HG03045 (cell line): ENCODE measurements around the gene CHAF1A.

ENCODE experiments used
- ATAC-seq: cut with Tn5 transposase; IDR thresholded peaks from one replicate; pipeline ENCODE4 v1.9.1; 2021; ENCODE audit warnings: mild to moderate bottlenecking, moderate library complexity; ENCODE audit not compliant: unreplicated experiment

The CHAF1A gene

DNA sequence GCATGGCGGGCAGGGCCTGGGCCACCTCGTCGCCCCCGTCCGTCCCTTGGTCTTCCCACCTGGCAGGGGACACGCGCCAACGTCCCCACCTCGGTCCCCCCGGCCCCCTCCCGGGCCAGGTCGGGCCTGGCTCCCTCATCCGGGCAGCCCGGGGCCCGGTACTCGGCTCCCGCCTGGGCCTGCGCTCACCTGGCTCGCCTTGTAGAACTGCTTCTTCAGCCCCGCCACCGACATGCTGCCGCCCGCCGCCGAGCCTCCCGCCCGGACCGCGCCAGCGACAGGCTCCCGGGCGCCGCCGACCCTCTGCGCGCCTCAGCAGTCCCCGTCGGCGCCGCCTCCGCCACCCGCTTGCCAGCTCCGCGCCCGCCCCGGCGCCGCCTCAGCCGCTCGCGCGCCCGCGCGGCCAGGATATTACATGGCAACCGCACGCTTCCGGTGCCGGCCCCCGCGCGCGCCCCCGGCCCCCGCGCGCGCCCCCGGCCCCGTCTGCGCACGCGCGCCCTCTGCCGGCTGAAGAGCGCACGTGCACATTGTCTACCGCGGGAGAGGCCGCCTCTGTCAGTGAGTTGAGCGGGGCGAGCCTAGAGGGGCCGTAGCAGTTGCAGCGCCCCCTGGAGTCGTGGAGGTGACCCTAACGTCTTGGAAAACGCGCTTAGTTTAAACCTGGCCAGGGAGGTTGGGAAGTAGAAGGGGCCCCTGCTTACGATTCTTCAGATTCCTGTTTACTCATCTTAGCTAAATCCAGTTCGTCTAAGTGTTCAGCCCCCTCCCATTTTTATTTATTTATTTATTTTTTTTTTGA is 2.1 kb upstream of the CHAF1A start, which contains the start of gene SH3GL1:
Gene SH3GL1 (minus strand): TSS at position 413 of the 802 bp plus-strand sequence. CDS start 179 bp downstream, at position 234.
- ATAC-seq = peak; percentile 59

DNA sequence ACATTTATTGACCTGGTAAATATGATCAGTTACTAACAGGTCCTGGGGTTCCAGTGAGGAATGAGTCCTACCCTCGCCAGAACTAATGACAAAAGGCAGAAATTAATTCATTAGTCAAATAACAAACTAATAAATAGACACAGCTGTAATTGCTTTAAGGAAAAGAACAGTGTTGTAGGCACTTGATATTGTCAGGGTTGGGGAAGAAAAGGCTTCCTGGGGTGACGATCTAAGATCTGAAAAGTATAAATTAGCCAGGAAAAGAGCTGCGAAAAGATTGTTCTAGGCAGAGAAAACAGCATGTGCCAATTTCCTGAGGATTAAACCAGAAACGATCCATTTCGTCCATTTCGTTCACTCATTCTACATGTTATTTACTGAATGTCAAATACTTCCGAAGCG is 670 bp upstream of the CHAF1A start:
- no peak for ATAC-seq

DNA sequence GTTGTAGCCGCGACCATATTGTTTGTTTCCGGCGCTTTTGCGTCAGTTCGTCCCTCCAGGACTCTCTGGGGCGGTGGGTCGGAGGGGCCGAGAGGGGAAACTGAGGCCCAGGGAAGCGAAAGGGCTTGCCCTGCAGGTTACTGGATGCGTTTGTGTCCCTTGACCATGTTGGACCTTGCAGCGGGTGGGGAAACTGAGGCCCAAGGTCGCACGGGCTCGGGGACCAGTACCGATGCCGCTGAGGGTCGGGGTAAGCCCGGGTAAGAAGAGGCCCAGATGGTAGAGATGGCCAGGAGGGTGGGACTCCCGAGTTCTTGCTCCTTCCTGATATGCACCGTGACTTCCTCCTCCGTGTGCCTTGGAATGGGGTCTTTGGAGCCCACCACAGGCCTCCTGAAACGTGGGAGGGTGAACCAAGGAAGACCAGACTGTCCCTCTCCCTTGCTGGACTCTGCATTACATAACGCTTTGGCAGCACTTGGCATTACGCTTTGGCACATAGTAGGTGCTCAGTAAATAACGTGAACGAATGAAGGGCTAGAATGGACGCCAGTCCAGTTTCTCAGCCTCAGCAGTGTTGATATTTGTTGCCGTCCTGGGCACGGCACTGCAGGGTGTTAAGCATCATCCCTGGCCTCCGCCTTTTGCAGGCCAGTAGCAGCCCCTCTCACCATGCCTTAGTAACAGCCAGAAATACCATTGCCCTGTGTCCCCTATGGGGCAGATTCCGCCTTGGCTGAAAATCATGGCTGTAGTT is 743 bp downstream of the CHAF1A start:
- ATAC-seq = no peak

DNA sequence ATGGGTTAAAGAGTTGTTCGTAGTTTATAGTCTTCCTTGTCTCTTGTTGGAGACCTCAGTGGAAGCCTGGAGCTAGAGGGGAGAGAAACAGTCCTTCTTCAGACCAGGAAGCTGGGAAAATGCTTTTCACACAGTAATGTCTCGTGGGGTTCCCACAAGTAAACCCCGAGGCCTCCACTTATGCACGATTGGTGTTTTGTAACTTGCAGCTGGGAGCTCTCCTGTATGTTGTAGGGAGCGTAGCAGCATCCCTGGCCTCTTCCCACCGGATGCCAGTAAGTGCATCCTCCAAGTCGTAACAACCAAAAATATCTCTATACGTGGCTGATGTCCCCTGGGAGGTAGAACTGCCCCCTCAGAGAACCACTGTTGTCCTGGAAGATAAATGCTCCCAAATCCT is 3.5 kb downstream of the CHAF1A start:
- no peak for ATAC-seq

DNA sequence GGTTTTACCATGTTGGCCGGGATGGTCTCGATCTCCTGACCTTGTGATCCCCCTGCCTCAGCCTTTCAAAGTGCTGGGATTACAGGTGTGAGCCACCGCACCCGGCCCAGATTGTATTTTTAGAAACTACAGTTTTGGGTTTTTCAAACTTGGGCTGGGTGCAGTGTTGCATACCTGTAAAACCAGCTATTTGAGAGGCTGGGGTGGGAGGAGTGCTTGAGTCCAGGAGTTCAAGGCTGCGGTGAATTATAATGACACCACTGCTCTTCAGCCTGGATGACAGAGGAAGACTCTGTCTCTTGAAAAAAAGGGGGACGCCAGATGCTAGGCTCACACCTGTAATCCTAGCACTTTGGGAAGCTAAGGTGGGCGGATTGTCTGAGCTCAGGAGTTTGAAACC is 4.2 kb downstream of the CHAF1A start:
- no peak for ATAC-seq

DNA sequence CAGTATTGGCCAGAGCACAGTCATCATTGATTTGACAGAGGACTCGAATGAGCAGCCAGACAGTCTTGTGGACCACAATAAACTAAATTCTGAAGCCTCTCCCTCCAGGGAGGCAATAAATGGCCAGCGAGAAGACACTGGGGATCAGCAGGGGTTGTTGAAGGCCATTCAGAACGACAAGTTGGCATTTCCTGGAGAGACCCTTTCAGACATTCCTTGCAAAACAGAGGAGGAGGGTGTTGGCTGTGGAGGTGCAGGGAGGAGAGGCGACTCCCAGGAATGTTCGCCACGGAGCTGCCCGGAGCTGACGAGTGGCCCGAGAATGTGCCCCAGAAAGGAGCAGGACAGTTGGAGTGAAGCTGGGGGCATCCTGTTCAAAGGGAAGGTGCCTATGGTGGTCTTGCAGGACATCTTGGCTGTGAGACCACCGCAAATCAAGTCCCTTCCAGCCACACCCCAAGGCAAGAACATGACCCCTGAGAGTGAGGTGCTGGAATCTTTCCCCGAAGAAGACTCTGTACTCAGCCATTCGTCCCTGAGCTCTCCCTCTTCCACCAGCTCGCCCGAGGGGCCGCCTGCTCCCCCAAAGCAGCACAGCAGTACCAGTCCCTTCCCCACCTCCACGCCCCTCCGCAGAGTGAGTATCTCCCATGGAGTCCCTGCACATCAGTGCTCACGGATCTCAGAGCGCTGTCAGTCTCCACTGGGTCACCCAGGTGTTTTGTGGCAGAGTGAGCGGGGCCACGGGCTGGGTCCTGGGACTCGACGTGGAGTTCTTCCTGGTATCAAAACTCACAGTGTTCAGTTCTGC is 6.9 kb downstream of the CHAF1A start:
- ATAC-seq = no peak

DNA sequence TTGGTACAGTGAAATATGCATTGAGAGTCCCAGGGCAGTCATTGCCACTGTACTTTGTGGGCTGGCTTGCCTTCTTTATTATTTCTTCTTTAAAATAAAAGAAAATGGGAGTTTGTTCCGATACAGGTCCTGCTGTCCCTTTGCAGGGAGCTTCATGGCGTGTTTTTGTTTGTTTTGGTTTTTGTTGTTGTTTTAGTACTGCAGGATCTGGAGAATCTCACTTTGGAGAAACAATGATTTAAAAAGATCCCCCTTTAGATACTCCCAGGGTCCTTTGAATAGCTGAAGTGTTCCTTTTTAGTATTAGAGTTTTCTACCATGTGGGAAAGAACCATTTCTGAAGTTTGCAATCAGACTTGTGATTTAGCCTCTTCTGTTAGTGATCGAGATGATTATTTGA is 11.1 kb downstream of the CHAF1A start:
- ATAC-seq = no peak

DNA sequence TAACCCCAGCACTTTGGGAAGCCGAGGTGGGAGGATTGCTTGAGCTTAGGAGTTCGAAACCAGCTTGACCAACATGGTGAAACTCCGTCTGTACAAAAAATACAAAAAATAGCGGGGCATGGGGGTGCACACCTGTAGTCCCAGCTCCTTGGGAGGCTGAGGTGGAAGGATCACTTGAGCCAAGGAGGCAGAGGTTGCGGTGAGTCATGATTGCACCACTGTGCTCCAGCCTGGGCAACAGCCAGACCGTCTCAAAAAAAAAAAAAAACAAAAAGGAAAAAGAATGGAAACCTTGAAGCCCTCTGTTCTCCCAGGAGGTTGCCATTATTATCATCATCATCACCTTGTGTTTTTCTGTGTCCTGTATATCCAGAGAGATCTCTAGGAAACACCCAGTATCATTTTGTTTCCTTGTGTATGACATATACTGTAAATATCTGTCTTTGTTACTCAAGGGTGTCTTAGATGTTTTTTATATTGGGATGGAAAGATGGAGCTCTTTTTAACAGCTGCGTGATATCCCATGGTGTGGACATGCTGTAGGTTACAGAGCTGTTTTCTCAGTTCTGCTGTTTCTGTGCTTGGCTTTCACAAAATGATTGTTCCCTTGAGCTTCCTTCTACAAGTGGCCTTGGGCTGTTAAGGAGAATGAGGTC is 11.8 kb downstream of the CHAF1A start:
- ATAC-seq = no peak

DNA sequence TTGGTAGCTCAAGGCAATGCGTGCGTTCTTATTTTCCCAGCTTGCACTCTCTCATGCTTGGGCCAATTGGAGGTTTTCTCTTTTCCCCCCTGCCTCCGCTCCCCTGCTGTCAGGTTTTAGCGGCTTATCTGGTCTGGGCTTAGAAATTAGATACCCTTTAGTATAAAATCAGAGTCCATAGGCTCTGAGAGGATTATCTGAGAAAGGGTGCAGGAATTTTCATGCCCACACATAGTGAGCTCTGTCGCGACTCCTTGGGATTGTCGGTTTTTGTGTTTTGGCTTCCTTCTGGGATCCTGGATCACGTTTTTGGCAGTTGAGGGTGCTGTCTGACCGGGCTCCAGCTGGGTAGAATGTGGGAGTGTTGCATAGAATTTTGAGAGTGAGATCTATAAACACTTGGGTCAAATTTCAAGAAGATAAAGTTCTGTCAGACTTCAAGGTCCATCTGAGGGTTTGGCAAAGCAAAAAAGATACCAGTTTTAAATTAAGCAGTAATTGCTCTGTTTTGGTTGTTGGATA is 12.4 kb downstream of the CHAF1A start:
- ATAC-seq = no peak

DNA sequence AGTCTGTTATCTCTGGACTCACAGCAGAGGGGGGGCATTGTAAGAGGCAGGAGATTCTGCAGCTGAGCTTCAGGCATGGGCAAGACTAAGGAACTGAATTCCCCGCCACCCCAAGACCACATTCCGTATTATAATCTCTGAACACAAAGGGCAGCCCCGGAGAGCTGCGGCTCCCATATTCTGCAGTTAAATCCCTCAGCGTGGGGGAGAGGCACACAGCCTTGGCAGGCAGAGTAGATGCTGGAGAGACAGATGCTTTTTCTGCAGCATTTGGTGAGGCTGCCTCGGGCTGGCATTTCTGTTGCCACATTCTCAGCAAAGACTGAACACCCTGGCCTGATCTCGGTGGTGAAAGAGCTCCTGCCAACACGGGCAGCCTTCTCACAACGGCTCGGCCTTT is 12.9 kb downstream of the CHAF1A start:
- ATAC-seq = no peak

DNA sequence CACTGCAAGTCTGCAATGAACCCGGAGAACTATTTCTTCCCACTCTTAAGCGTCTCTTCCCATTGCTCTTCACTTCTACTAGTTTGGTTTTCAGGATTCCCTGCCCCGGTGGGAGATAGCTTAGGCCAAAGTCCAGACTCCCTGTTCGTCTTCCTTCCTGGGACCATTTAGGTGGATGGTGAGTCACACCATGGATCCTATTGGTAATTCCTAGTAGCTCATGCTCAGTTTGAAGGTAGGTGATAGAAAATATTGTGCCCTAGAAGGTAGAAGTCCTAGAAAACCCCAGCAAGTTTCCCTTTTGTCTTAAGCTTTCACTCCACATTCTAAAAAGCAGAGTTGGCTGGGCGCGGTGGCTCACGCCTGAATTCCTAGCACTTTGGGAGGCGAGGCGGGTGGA is 13.8 kb downstream of the CHAF1A start:
- ATAC-seq = no peak

DNA sequence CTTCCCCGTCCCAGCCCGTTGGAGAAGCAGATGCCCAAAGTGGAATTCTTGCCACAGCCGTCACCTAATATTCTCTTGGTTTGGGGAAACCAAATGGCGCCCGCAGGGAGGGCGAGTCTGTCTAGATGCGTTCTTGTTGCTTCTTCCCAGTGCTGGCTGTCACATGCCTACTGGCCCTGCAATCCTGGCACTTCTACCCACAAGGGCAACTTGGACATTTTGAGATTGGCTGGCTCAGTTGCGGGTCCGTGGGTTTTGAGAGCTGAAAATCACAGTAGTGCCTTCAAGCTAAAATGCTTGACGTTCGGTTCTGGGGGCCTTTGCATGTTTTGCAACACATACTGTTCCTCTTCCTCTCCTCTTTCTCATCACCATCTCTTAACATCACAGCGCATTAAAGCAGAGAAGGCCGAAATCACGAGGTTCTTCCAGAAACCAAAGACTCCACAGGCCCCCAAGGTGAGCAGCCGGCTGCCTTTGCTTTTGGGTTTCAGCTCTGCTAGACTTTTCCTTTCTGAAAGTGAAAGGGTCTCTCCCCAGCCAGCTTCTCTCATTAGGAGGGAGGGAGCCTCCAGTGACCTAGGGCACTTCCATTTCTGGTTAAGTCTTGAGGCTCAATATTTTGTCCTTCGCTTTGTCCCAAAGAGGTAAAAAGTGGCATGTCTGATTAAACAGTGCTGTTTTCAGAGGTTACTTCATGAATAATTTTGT is 21.1 kb downstream of the CHAF1A start:
- no peak for ATAC-seq

DNA sequence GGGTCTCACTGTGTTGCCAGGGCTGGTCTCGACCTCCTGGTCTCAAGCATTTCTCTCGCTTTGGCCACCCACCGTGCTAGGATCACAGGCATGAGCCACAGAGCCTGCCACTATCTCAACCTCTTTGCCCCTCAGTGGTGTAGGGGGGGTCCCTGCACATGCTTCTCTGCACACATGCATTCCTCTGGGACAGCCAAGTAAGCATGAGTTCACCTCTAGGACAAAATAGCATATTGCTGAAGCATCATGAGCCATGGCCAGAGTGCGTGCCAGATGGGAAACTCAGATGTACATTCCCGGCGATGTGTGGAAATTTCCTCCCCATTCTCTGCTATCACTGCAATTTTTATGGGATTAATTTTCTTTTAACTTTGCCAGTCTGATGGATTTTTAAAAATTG is 23.1 kb downstream of the CHAF1A start:
- ATAC-seq = no peak

DNA sequence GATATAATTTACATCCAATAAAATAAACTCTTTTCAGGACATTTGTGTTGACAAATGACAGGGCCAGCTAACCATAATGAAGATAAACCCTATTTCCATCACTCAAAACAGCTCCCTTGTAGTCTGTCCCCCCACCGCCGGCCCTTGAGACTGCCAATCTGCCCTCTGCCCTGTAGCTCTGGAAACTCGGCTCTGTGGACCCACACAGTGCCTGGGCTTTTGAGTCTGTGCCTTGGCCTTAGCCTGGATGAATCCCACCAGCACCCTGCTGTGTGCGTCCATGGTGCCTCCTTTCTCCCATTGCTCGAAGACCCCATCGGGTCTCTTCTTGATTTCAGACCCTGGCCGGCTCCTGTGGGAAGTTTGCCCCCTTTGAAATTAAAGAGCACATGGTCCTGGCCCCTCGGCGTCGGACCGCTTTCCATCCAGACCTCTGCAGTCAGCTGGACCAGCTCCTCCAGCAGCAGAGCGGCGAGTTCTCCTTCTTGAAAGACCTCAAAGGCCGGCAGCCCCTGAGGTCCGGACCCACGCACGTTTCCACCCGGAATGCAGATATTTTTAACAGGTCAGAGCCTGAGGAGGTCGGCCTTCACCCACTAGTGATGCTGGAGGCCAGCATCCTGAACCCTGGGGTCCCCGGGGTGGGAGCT is 26.0 kb downstream of the CHAF1A start:
- no peak for ATAC-seq

DNA sequence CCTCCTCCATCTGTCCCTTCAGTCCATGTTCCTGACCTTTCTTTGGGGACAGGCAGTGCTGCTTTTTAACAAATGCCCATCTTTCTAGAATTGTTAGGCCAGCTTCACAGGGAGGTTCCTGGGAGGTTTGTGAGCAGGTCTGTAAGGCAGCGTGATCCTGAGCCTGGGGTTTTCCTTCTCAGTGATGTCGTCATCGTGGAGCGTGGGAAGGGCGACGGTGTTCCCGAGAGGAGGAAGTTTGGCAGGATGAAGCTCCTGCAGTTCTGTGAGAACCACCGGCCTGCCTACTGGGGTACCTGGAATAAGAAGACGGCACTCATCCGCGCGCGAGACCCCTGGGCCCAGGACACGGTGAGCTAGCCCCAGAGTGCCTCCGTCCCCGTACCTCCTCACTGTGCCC is 26.8 kb downstream of the CHAF1A start:
- ATAC-seq = no peak

DNA sequence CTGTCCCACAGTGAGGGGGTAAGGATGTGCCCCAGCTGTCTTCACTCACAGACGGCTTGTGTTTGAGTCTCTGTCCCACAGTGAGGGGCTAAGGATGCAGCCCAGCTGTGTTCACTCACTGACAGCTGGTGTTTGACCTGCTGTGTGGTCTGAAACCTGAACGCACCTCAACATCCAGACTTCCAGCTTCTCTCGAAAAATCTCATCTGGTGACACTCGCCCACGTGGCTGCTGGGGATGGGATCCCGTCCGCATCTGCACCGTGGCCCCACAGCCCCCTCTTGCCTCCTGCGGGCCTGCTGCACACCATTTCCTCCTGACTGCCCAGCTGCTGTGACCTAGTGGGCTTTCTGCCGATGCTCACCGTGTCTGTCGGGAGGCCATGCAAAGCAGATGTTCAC is 27.3 kb downstream of the CHAF1A start:
- no peak for ATAC-seq

DNA sequence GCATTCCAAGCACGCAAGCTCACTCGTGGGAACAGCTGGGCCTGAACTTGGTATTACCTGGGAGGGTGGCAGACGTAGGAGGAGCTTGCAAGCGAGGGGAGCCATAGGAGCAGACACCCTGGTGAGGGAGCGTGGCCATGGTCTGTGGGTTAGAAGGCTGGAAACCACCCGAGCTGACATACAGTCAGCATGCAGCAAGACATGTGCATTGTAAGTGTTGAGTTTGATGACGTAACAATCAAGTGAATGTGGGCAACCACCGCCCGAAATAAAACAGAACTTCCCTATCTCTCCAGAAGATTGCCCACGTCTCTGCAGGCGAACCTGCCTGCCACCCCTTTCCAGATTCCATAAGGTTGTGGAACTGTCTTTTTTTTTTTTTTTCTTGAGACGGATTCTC is 28.3 kb downstream of the CHAF1A start:
- ATAC-seq = no peak

DNA sequence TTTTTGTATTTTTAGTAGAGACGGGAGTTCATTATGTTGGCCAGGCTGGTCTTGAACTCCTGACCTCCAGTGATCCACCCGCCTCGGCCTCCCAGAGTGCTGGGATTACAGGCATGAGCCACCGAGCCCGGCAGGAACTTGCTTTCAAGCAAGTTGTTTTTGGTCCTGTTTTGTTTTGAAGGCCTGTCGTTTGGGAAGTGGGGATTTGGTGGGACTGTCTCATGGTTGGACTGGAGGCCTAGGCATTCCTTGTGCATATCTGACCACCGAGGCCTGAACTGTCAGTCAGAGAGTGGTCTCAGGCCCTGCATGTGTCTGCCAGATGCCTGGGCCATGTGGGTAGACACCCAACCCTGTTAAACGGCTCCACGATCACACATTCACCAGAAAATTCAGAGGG is 28.9 kb downstream of the CHAF1A start:
- no peak for ATAC-seq

DNA sequence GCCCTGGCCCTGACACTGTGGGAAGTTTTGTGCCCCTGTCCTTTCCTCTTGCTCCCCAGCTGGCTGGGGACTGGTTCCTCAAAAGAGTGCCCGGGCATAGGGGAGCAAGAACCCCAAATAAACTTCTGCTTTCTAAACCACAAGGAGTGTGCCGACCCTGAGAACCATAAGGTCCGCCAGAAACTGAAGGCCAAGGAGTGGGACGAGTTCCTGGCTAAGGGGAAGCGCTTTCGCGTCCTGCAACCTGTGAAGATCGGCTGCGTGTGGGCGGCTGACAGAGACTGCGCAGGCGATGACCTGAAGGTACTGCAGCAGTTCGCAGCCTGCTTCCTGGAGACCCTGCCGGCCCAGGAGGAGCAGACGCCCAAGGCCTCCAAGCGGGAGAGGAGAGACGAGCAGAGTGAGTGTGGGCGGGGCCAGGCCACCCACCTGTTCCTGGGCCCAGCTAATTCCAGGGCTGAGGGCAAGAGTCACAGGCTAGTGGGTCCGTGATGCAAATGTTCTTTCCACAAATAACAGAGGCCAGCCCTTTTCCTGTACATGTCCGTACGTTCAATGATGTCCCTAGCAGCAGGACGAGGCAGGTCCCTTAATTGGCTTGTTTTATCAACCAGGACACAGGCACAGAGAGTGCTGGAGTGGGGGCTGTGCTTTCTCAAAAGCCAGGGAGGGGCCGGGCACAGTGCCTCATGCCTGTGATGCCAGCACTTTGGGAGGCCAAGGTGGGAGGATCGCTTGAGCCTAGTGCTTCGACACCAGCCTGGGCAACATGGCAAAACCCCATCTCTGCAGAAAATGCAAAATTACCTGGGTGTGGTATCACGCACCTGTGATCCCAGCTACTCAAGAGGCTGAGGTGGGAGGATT is 29.6 kb downstream of the CHAF1A start:
- ATAC-seq = no peak
